KOPT-K1 (cell line): Measurements from ENCODE around the gene HOXD3.

Source experiments
- H3K27ac ChIP-seq: fragments of 200-600 bp; sonication (generic); 2 replicates; pipeline ENCODE4 v1.5.1; 2016; ENCODE audit warnings: antibody characterized with exemption, mild to moderate bottlenecking, low read depth, low read length; ENCODE audit not compliant: poor library complexity, severe bottlenecking
- H3K36me3 ChIP-seq: fragments of 200-600 bp; sonication (generic); 2 replicates; pipeline ENCODE4 v1.5.1; 2017; ENCODE audit warnings: antibody characterized with exemption, mild to moderate bottlenecking, low read length, moderate library complexity; ENCODE audit not compliant: insufficient read depth
- H3K9me3 ChIP-seq: fragments of 200-600 bp; sonication (generic); 2 replicates; pipeline ENCODE4 v1.5.1; 2017; ENCODE audit warnings: antibody characterized with exemption, low read length, mild to moderate bottlenecking; ENCODE audit not compliant: insufficient read depth, poor library complexity, severe bottlenecking

HOXD3 gene

DNA sequence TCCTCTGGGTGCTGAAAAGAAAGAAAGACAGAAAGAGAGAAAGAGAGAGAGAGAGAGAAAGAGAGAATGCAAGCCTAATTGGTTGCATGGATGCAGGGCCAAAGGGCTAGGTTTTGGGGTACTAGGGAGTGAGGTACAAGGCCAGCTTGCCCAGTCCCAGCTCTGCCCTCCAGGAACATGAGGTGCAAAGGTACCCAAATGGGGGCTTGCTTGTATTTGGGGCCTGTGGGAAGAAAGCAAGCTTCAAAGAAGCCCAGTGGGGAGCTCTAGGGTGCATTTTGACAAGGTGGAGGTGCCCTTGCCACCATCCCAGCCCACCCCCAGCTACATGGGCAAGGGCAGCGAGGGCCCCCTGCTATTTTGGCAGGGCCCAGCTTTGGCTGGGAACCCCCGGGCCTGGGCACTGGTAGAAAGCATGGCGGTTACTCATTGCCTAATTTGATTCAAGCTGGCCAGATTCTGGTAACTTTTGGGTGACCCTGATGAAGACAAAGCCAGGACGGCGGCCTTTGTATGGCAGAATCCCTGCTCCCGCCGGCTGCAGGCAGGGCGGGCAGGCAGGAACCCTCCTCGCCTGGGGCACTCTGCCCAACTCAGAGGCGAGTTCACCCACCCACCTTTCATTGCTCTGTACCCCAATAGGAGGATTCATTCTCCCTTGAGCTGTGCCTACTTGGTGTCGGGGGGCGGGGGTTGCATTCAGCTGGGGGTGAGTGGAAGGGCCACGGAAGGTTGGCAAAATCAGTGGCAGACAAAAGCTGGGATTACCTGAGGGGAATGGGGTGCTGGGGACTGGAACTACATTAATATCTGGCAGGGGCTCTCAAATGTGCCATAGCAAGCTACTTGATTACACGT, 6.3 kb upstream of the HOXD3 start:
- Histone ChIP-seq H3K9me3 (no peaks in the 10 kb centered on the region), H3K27ac (no peak overlapping the region), H3K36me3 (no peaks in the 10 kb centered on the region)

DNA sequence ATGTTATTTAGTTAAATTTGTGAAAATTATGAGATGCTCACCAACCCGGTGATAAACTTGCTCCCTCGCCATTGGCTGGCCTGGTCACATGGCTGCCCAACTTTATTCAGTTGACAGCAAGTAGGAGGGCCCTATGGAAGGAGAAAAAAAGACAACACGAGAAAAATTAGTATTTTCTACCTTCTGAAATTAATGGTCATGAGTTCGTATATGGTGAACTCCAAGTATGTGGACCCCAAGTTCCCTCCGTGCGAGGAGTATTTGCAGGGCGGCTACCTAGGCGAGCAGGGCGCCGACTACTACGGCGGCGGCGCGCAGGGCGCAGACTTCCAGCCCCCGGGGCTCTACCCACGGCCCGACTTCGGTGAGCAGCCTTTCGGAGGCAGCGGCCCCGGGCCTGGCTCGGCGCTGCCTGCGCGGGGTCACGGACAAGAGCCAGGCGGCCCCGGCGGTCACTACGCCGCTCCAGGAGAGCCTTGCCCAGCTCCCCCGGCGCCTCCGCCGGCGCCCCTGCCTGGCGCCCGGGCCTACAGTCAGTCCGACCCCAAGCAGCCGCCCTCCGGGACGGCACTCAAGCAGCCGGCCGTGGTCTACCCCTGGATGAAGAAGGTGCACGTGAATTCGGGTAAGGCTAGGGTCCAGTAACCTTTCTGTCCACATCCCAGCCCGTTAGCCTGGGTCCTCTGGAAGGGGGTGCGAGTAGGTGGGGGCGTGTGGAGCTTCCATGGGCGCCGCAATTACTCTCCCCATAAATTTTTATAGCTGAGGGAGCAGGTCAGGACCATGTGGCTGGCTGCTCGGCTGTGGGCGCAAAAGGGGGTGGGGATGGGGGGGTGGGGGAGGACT, 5.4 kb upstream of the HOXD3 start, which contains the start of gene HOXD4:
HOXD4 (plus strand) TSS at position 109 of the 846 bp plus-strand sequence; CDS start at position 193, 84 bp downstream.
- Histone ChIP-seq H3K36me3 (no peaks in the 10 kb centered on the region), H3K9me3 (no peaks in the 10 kb centered on the region), H3K27ac (no peak within 1 kb of the TSS)

DNA sequence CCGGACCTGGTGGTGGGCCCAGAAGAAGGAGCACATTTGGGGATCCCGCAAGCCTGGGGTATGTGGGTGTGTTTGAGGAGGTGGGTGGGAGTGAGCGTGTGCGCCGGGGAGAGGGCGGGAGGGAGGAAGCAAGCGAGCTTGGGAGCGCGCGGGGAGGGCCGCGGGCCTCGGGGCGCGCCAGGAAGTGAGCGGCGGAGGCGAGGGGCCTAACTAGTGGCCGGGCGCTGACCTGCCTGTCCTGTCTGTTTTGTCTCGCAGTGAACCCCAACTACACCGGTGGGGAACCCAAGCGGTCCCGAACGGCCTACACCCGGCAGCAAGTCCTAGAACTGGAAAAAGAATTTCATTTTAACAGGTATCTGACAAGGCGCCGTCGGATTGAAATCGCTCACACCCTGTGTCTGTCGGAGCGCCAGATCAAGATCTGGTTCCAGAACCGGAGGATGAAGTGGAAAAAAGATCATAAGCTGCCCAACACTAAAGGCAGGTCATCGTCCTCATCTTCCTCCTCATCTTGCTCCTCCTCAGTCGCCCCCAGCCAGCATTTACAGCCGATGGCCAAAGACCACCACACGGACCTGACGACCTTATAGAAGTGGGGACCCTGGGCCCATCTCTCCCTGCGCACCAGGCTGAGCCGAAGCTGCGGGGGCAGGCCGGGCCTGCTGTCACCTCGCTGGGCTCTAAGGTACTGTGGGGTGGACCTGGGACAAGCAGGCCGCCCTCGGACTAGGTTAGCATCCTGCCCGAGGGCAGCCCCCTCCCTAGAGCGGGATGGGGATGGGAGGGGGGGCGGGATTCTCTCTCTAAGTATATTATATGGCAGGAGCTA, 4.5 kb upstream of the HOXD3 start:
- no peak overlapping the region for H3K27ac ChIP-seq
- no peaks in the 10 kb centered on the region for H3K9me3 ChIP-seq

GRCh38 chr2:176154576-176155252, 2.4 kb upstream of the HOXD3 start:
- no peaks in the 10 kb centered on the region for H3K36me3 ChIP-seq
- H3K27ac ChIP-seq = no peak overlapping the region
- no peaks in the 10 kb centered on the region for H3K9me3 ChIP-seq

More for the DNA sequence above, 4.5 kb upstream of the HOXD3 start:
- no peaks in the 10 kb centered on the region for H3K36me3 ChIP-seq

GRCh38 chr2:176155356-176156044, 1.6 kb upstream of the HOXD3 start:
- Histone ChIP-seq H3K9me3 (no peaks in the 10 kb centered on the region), H3K36me3 (no peaks in the 10 kb centered on the region), H3K27ac (no peak overlapping the region)

DNA sequence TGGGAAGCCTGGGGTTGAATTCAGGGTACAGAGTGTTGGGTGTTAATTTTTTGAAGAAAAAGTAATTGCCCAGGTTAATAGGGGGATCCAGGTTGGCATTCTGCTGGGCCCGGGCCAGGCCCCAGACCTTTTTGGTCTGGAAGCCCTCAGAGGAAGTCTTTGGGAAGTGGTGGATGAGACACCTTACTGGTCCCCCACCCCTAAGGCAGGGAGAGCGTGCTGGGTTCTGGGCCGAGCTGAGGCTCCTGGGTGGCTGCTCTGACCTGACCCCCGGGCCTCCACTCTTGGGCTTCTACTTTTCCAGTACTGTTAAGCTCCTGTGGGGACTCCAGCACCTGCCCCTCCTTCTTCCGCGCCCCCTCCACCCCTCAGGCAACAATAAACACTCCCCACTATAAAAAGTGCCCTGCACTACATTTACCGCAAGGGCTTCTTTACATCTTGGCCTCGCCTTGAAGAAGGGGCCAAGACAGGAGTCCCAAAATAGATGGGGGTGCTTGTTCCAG, 753 bp upstream of the HOXD3 start:
- H3K27ac ChIP-seq = no peak overlapping the region
- H3K36me3 ChIP-seq = no peaks in the 10 kb centered on the region
- no peaks in the 10 kb centered on the region for H3K9me3 ChIP-seq

GRCh38 chr2:176157499-176158185, 535 bp downstream of the HOXD3 start:
- H3K9me3 ChIP-seq = no peaks in the 10 kb centered on the region
- H3K36me3 ChIP-seq = no peaks in the 10 kb centered on the region
- H3K27ac ChIP-seq = no peak overlapping the region

DNA sequence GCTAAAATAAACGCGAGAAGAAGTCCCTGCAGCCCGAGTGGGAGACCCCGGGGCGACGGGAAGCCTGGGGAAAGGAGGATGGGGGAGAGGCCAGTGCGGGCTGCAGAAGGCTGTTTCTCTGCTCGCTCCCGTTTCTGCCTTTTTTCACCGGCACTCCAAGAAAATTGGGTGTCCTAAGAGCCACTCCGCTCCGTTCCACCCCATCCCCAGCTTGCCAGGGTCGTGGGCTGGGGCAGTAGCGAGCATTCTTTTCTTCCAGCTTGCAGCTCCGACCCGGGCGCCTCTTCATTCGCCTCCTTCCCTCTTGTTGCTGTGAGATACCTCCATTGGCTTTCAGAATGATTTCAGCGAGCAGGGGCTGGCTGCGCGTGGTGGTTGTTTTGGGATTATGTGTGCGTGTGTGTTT, 1.1 kb downstream of the HOXD3 start:
- Histone ChIP-seq H3K36me3 (no peaks in the 10 kb centered on the region), H3K27ac (no peak overlapping the region), H3K9me3 (no peaks in the 10 kb centered on the region)

DNA sequence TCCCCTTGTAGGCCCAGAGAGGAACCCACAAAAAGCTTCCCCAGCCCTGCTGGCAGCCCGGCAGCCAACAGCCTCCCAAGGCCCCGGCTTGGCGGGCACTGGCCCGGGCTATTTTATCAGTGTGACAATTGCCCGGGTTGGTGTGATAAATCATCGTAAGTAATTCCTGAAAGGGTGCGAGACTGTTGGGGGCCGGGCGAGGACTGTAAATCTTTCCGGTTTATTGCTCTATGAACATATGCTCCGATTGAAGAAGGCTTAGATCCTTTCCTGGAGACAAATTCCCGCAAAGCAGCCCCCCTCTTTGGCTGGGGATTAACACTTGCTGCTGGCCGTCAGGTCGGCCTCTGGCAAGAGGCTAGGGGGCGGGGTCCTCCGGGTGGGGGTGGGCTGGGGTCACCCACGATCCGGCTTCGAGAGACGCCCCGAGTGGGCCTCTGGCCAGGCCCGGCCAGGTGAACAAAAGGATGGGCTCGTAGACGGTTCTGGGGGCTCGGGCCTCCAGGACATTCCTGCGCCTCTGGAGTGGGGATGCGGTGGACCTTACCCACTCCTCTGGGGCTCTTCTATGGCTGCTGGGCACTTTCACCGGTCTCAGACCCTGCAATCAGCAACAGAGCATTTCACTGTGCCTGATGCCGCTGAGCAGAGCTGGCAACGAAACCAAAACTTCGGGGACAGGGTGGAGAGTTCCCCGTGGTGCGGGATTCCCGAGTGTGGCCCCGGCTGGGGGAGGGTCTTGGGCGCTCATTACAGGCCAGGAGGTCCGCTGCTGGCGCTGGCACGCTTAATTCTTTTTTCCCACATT, 2.0 kb downstream of the HOXD3 start:
- no peaks in the 10 kb centered on the region for H3K36me3 ChIP-seq
- H3K9me3 ChIP-seq = no peaks in the 10 kb centered on the region
- H3K27ac ChIP-seq = no peak overlapping the region

GRCh38 chr2:176159663-176160250, 2.6 kb downstream of the HOXD3 start:
- no peak overlapping the region for H3K27ac ChIP-seq
- H3K9me3 ChIP-seq = no peaks in the 10 kb centered on the region
- no peaks in the 10 kb centered on the region for H3K36me3 ChIP-seq

DNA sequence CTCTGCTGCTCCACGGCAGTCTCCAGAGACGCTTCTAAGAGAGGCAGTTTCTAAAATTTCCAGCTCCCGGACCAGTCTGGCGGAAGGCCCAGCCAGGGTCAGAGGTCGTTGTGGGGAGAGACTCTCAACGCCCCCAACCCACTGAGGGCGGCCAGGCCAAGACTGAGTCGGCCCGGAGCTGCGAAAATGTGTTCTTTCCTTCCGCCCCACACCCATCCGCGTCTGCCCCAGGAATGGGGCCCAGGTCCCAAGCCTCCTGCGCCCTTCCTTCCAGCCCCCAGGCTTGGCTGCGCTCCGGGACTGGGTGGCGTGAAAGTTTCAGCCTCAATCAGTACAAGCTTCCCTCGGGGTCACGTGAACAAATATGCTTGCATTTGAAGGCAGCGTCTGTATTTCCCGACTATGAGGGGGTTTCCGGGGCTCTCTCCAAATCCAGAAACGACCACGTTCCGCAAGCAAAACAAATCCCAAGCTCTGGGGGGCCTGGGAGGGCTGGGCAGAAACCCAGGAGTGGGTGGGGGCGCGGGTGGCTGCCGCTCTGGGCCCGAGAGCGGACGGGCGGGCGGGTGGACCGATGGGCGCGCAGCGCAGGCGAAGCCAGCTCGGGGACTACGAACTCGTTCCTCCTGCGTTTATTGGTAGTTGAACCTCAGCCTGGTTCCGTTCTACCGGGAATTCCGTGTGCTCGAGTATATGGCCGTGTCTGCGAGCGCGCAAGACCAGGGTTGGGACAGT, 3.3 kb downstream of the HOXD3 start:
- no peak overlapping the region for H3K27ac ChIP-seq
- H3K36me3 ChIP-seq = no peaks in the 10 kb centered on the region
- no peaks in the 10 kb centered on the region for H3K9me3 ChIP-seq
